Measurements from ENCODE around the gene VMP1.

Gene VMP1

DNA sequence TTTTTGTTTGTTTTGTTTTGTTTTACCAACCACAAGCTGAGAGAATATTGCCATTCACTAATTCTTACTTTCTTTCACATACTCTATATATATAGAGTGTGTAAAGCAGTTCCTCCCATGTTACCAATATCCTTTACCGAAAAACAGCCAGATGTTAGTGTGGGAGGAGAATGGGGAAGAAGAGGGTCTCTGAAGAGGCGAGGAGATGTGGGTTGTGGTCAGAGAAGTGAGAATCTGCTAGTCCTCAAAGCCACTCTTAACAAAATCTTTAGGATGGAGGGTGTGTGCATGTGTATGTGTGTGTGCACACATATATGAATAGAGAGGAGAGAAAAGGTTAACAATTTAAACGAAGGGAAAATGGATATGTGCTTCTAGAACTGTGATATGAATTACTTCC, 104.7 kb downstream of the VMP1 start:
- TF ChIP-seq TEAD4 (IDR thresholded peaks at IDR 0.05) (no peak), CEBPB (IDR thresholded peaks at IDR 0.05) (no peak), FOXM1 (IDR thresholded peaks at IDR 0.05; ENCODE audit: borderline replicate concordance, low read depth) (no peak), NFIC (IDR thresholded peaks at IDR 0.05) (no peak), EGR1 (IDR thresholded peaks at IDR 0.05) (no peak), TCF12 (IDR thresholded peaks at IDR 0.05; ENCODE audit: low read depth) (no peak), RAD21 (IDR thresholded peaks at IDR 0.05; ENCODE audit: low read depth) (no peak), YY1 (IDR thresholded peaks at IDR 0.05; ENCODE audit: low read depth) (no peak), CREB1 (IDR thresholded peaks at IDR 0.05; ENCODE audit: low read depth) (no peak), ZBTB7A (IDR thresholded peaks at IDR 0.05; ENCODE audit: low read depth) (no peak)
- TF ChIP-seq, protein P1, sequence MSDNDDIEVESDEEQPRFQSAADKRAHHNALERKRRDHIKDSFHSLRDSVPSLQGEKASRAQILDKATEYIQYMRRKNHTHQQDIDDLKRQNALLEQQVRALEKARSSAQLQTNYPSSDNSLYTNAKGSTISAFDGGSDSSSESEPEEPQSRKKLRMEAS (IDR thresholded peaks at IDR 0.05) = no peak
- TF ChIP-seq, protein P2, sequence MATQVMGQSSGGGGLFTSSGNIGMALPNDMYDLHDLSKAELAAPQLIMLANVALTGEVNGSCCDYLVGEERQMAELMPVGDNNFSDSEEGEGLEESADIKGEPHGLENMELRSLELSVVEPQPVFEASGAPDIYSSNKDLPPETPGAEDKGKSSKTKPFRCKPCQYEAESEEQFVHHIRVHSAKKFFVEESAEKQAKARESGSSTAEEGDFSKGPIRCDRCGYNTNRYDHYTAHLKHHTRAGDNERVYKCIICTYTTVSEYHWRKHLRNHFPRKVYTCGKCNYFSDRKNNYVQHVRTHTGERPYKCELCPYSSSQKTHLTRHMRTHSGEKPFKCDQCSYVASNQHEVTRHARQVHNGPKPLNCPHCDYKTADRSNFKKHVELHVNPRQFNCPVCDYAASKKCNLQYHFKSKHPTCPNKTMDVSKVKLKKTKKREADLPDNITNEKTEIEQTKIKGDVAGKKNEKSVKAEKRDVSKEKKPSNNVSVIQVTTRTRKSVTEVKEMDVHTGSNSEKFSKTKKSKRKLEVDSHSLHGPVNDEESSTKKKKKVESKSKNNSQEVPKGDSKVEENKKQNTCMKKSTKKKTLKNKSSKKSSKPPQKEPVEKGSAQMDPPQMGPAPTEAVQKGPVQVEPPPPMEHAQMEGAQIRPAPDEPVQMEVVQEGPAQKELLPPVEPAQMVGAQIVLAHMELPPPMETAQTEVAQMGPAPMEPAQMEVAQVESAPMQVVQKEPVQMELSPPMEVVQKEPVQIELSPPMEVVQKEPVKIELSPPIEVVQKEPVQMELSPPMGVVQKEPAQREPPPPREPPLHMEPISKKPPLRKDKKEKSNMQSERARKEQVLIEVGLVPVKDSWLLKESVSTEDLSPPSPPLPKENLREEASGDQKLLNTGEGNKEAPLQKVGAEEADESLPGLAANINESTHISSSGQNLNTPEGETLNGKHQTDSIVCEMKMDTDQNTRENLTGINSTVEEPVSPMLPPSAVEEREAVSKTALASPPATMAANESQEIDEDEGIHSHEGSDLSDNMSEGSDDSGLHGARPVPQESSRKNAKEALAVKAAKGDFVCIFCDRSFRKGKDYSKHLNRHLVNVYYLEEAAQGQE (IDR thresholded peaks at IDR 0.05; ENCODE audit: low read depth) = no peak

DNA sequence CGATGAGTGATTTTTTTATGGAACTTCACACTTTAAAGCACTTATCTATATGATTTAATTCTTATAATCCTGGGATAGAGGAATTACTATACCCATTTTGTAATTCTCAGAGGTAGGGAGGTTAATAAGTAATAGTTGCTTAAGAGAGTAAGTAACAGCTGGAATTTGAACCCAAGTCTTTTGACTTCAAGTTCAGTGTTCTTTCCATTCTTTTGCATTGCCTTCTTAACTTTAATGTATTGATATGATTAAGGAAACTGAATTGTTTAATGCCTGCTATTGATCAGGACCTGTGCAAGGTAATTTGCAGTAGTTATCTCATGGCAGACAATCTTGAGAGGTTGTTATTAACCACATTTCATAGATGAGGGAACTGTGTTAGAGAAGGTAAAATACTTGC, 106.8 kb downstream of the VMP1 start:
- TF ChIP-seq, protein P3, sequence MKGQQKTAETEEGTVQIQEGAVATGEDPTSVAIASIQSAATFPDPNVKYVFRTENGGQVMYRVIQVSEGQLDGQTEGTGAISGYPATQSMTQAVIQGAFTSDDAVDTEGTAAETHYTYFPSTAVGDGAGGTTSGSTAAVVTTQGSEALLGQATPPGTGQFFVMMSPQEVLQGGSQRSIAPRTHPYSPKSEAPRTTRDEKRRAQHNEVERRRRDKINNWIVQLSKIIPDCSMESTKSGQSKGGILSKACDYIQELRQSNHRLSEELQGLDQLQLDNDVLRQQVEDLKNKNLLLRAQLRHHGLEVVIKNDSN (IDR thresholded peaks at IDR 0.05) = no peak
- TF ChIP-seq EP300 (IDR thresholded peaks at IDR 0.05; ENCODE audit: borderline replicate concordance) = no peak
- TF ChIP-seq TAF1 (IDR thresholded peaks at IDR 0.05; ENCODE audit: low read depth) = no peak
- TF ChIP-seq RAD21 (IDR thresholded peaks at IDR 0.05; ENCODE audit: low read depth) = no peak
- TF ChIP-seq CREB1 (IDR thresholded peaks at IDR 0.05; ENCODE audit: low read depth) = no peak
- TF ChIP-seq, protein P2 (IDR thresholded peaks at IDR 0.05; ENCODE audit: low read depth) = no peak
- TF ChIP-seq FOXM1 (IDR thresholded peaks at IDR 0.05; ENCODE audit: borderline replicate concordance, low read depth) = no peak
- TF ChIP-seq, protein P1 (IDR thresholded peaks at IDR 0.05) = no peak
- no peak for TF ChIP-seq TEAD4 (IDR thresholded peaks at IDR 0.05)
- TF ChIP-seq NFIC (IDR thresholded peaks at IDR 0.05) = no peak
- TF ChIP-seq CEBPB (IDR thresholded peaks at IDR 0.05) = no peak
- no peak for TF ChIP-seq TCF12 (IDR thresholded peaks at IDR 0.05; ENCODE audit: low read depth)
- TF ChIP-seq YY1 (IDR thresholded peaks at IDR 0.05; ENCODE audit: low read depth) = no peak
- no peak for TF ChIP-seq EGR1 (IDR thresholded peaks at IDR 0.05)
- no peak for TF ChIP-seq ZBTB7A (IDR thresholded peaks at IDR 0.05; ENCODE audit: low read depth)

DNA sequence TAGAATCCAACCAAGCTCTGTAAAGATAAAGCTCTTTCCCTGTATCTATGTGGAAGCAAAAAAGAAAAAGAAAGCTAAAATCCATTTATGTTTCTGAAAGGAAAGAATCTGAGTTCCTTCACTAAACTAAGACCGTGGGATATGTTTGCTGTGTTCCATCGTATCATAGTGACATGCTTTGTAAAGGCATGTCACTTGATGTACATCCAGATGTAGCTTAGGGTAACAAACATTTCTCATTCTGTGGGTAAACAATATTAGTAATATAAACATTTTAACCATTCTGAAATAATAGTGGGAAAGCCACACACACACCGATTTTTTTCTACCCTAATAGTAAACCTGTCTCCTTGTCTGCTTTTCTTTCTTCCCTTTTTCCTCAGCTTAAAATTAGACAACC, 107.2 kb downstream of the VMP1 start:
- TF ChIP-seq YY1 (IDR thresholded peaks at IDR 0.05; ENCODE audit: low read depth) (no peak), RAD21 (IDR thresholded peaks at IDR 0.05; ENCODE audit: low read depth) (no peak), CREB1 (IDR thresholded peaks at IDR 0.05; ENCODE audit: low read depth) (no peak), ZBTB7A (IDR thresholded peaks at IDR 0.05; ENCODE audit: low read depth) (no peak), CEBPB (IDR thresholded peaks at IDR 0.05) (no peak), NFIC (IDR thresholded peaks at IDR 0.05) (no peak), TAF1 (IDR thresholded peaks at IDR 0.05; ENCODE audit: low read depth) (no peak), FOXM1 (IDR thresholded peaks at IDR 0.05; ENCODE audit: borderline replicate concordance, low read depth) (no peak), EP300 (IDR thresholded peaks at IDR 0.05; ENCODE audit: borderline replicate concordance) (no peak), EGR1 (IDR thresholded peaks at IDR 0.05) (no peak), TEAD4 (IDR thresholded peaks at IDR 0.05) (no peak), TCF12 (IDR thresholded peaks at IDR 0.05; ENCODE audit: low read depth) (no peak)
- TF ChIP-seq, protein P2 (IDR thresholded peaks at IDR 0.05; ENCODE audit: low read depth) = no peak
- TF ChIP-seq, protein P3 (IDR thresholded peaks at IDR 0.05) = no peak
- TF ChIP-seq, protein P1 (IDR thresholded peaks at IDR 0.05) = no peak

DNA sequence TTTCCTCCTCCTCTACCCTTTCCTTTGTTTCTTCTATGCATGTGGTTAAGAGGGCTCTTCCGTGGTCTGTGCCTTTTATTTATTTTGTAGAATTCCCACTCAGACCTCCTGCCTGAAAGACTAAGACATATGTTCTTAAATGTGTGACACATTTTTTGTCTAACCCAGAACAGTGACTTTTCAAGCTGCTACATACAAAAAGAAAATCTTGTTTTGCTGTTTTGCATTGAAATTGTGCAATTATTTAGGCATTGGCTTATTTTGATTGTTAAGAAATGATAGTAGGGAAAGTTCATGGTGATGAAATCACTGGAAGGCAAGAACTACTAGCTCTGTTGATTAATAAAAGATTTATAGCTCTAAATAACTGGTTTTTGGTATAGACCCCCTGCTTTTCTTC, 108.5 kb downstream of the VMP1 start:
- no peak for TF ChIP-seq EGR1 (IDR thresholded peaks at IDR 0.05)
